ENCODE data around the gene CIDEC. TPM values are rescaled to one million over a fixed set of nuclear protein-coding genes. Genes with fewer than 3 reads are reported as not detected.
"Not testable (repeated sequence)": the region's sequence is repeated elsewhere in the genome, so short reads cannot be mapped to it uniquely, and the experiment has no call there.

Gene CIDEC
- total RNA-seq, 4 donors from 2014 or later: 0.26 to 1.1 TPM; not detected in 2

- Histone ChIP-seq H3K9me3 (no peaks in the 10 kb centered on the region), H3K27ac (no peak overlapping the region), H3K4me1 (peaks cover 0 to 5% of the 10 kb centered on the region in 2 donors), H3K36me3 (no peaks in the 10 kb centered on the region), H3K27me3 (no peaks in the 10 kb centered on the region), H3K4me3 (no peak overlapping the region)
- DNase-seq: no peak
- intact Hi-C loops (cut with DNase I; ENCODE audit: low total_unique reads): no loop called here
- TF ChIP-seq POLR2A (IDR thresholded peaks at IDR 0.05) (no peak), CTCF (IDR thresholded peaks at IDR 0.05) (no peak)
Measured at GRCh38 chr3:9878700-9879099, 1.4 kb downstream of the CIDEC start.

GRCh38 chr3:9876991-9877390 is 3.1 kb downstream of the CIDEC start:
- intact Hi-C loops (cut with DNase I; ENCODE audit: low total_unique reads): no loop called here
- no peaks in the 10 kb centered on the region for H3K36me3 ChIP-seq
- H3K9me3 ChIP-seq: no peaks in the 10 kb centered on the region
- H3K4me3 ChIP-seq: no peak overlapping the region
- no peak for DNase-seq
- no peak overlapping the region for H3K27ac ChIP-seq
- peaks cover 0 to 5% of the 10 kb centered on the region in 2 donors for H3K4me1 ChIP-seq
- TF ChIP-seq POLR2A (IDR thresholded peaks at IDR 0.05) (no peak), CTCF (IDR thresholded peaks at IDR 0.05) (no peak)
- H3K27me3 ChIP-seq: no peaks in the 10 kb centered on the region

- H3K4me1 ChIP-seq; H3K27me3 ChIP-seq; H3K4me3 ChIP-seq; DNase-seq; H3K27ac ChIP-seq; H3K9me3 ChIP-seq; intact Hi-C loops (cut with DNase I; ENCODE audit: low total_unique reads); H3K36me3 ChIP-seq: not testable (repeated sequence)
Measured at GRCh38 chr3:9876255-9876654, 3.8 kb downstream of the CIDEC start.

GRCh38 chr3:9875448-9875847 is 4.6 kb downstream of the CIDEC start:
- no peak for DNase-seq
- H3K36me3 ChIP-seq: no peaks in the 10 kb centered on the region
- no peaks in the 10 kb centered on the region for H3K27me3 ChIP-seq
- peaks cover 0 to 5% of the 10 kb centered on the region in 2 donors for H3K4me1 ChIP-seq
- no peaks in the 10 kb centered on the region for H3K9me3 ChIP-seq
- intact Hi-C loops (cut with DNase I; ENCODE audit: low total_unique reads): no loop called here
- no peak for TF ChIP-seq CTCF (IDR thresholded peaks at IDR 0.05)
- no peak overlapping the region for H3K4me3 ChIP-seq
- H3K27ac ChIP-seq: no peak overlapping the region

- DNase-seq; H3K9me3 ChIP-seq; intact Hi-C loops (cut with DNase I; ENCODE audit: low total_unique reads); H3K4me1 ChIP-seq; H3K27ac ChIP-seq; H3K27me3 ChIP-seq; H3K36me3 ChIP-seq; H3K4me3 ChIP-seq: not testable (repeated sequence)
Measured at GRCh38 chr3:9872067-9872466, 8.0 kb downstream of the CIDEC start.

GRCh38 chr3:9870978-9871377 is 9.1 kb downstream of the CIDEC start:
- H3K4me1 ChIP-seq: no peaks in the 10 kb centered on the region
- H3K36me3 ChIP-seq: no peaks in the 10 kb centered on the region
- H3K27me3 ChIP-seq: no peaks in the 10 kb centered on the region
- TF ChIP-seq CTCF (IDR thresholded peaks at IDR 0.05): no peak
- no peak for TF ChIP-seq POLR2A (IDR thresholded peaks at IDR 0.05)
- H3K4me3 ChIP-seq: no peak overlapping the region
- no peak for DNase-seq
- no peak overlapping the region for H3K27ac ChIP-seq
- intact Hi-C loops (cut with DNase I; ENCODE audit: low total_unique reads): no loop called here
- H3K9me3 ChIP-seq: no peaks in the 10 kb centered on the region
